ENCODE measurements around the gene FCGBP.
"Not testable (repeated sequence)": the region's sequence is repeated elsewhere in the genome, so short reads cannot be mapped to it uniquely, and the experiment has no call there.

FCGBP gene

GRCh38 chr19:39887456-39887951 lies 46.9 kb downstream of the FCGBP start:
- DNase-seq = not testable (repeated sequence)

- not testable (repeated sequence) for DNase-seq
These were observed 48.4 kb downstream of the FCGBP start for GRCh38 chr19:39885821-39886554.

GRCh38 chr19:39884721-39885120 lies 49.7 kb downstream of the FCGBP start:
- DNase-seq = not testable (repeated sequence)
